H9 (cell line): ENCODE data around the gene P4HA2. TPM values are rescaled to one million over a fixed set of nuclear protein-coding genes. Genes with fewer than 3 reads are reported as not detected.

Experiments used
- DNase-seq: peaks from one replicate; pipeline ENCODE4 v3.0.0-alpha.2; 2017
- H2AFZ ChIP-seq: one replicate; pipeline ENCODE4 v1.6.1; 2013; ENCODE audit warnings: mild to moderate bottlenecking, low read length, control low read depth, moderate library complexity
- H2AK5ac ChIP-seq: 2 replicates; pipeline ENCODE4 v1.6.1; 2013; ENCODE audit warnings: low read length, control low read depth, mixed read lengths; ENCODE audit not compliant: insufficient read length
- H2BK120ac ChIP-seq: one replicate; pipeline ENCODE4 v1.6.1; 2013; ENCODE audit warnings: low read depth, mild to moderate bottlenecking, low read length, control low read depth, inconsistent platforms; ENCODE audit not compliant: poor library complexity, severe bottlenecking
- H2BK12ac ChIP-seq: 2 replicates; pipeline ENCODE4 v1.6.1; 2013; ENCODE audit warnings: low read length, control low read depth, mixed read lengths, low read depth; ENCODE audit not compliant: insufficient read length
- H2BK15ac ChIP-seq: 2 replicates; pipeline ENCODE4 v1.6.1; 2013; ENCODE audit warnings: low read depth, low read length, control low read depth
- H2BK20ac ChIP-seq: one replicate; pipeline ENCODE4 v1.6.1; 2013; ENCODE audit warnings: low read depth, mild to moderate bottlenecking, low read length, control low read depth, inconsistent platforms; ENCODE audit not compliant: poor library complexity, severe bottlenecking
- H2BK5ac ChIP-seq: 2 replicates; pipeline ENCODE4 v1.6.1; 2013; ENCODE audit warnings: low read length, control low read depth, mixed read lengths; ENCODE audit not compliant: insufficient read length
- H3K14ac ChIP-seq: 2 replicates; pipeline ENCODE4 v1.6.1; 2013; ENCODE audit warnings: low read length, control low read depth; ENCODE audit not compliant: insufficient read depth
- H3K18ac ChIP-seq: 2 replicates; pipeline ENCODE4 v1.6.1; 2013; ENCODE audit warnings: low read depth, mild to moderate bottlenecking, mixed read lengths, low read length, control low read depth; ENCODE audit not compliant: insufficient read length
- H3K23ac ChIP-seq: 2 replicates; pipeline ENCODE4 v1.6.1; 2013; ENCODE audit warnings: low read length, control low read depth, mixed read lengths, low read depth; ENCODE audit not compliant: insufficient read length
- H3K23me2 ChIP-seq: 2 replicates; pipeline ENCODE4 v1.6.1; 2013; ENCODE audit warnings: low read depth, mild to moderate bottlenecking, mixed read lengths, low read length, control low read depth; ENCODE audit not compliant: insufficient read length, poor library complexity, severe bottlenecking
- H3K27ac ChIP-seq: 2 replicates; pipeline ENCODE4 v1.5.1; 2013; ENCODE audit warnings: low read length, control low read depth, mixed read lengths, low read depth; ENCODE audit not compliant: insufficient read length
- H3K27me3 ChIP-seq: 2 replicates; pipeline ENCODE4 v1.6.1; 2013; ENCODE audit warnings: low read length, control low read depth, inconsistent platforms; ENCODE audit not compliant: insufficient read depth
- H3K4ac ChIP-seq: 2 replicates; pipeline ENCODE4 v1.6.1; 2013; ENCODE audit warnings: low read depth, mild to moderate bottlenecking, control low read depth, inconsistent platforms, low read length, moderate library complexity
- H3K4me1 ChIP-seq: 2 replicates; pipeline ENCODE4 v1.6.1; 2013; ENCODE audit warnings: low read length, control low read depth, inconsistent platforms; ENCODE audit not compliant: insufficient read depth
- H3K4me2 ChIP-seq: 2 replicates; pipeline ENCODE4 v1.6.1; 2013; ENCODE audit warnings: low read length, control low read depth, mixed read lengths; ENCODE audit not compliant: insufficient read length, insufficient read depth
- H3K56ac ChIP-seq: 2 replicates; pipeline ENCODE4 v1.6.1; 2013; ENCODE audit warnings: low read depth, mild to moderate bottlenecking, mixed read lengths, low read length, control low read depth; ENCODE audit not compliant: insufficient read length
- H3K79me1 ChIP-seq: 2 replicates; pipeline ENCODE4 v1.6.1; 2013; ENCODE audit warnings: low read depth, mild to moderate bottlenecking, moderate library complexity, low read length, control low read depth, inconsistent platforms; ENCODE audit not compliant: insufficient read depth, poor library complexity, severe bottlenecking
- H3K79me2 ChIP-seq: 2 replicates; pipeline ENCODE4 v1.6.1; 2013; ENCODE audit warnings: low read length, control low read depth, inconsistent platforms; ENCODE audit not compliant: insufficient read depth
- H3K9ac ChIP-seq: 2 replicates; pipeline ENCODE4 v1.6.1; 2013; ENCODE audit warnings: low read length, control low read depth, mixed read lengths; ENCODE audit not compliant: insufficient read length; ENCODE audit errors: extremely low read depth
- H3K9me3 ChIP-seq: one replicate; pipeline ENCODE4 v1.6.1; 2013; ENCODE audit warnings: low read depth, low read length, inconsistent platforms; ENCODE audit not compliant: control insufficient read depth
- H3T11ph ChIP-seq: one replicate; pipeline ENCODE4 v1.6.1; 2013; ENCODE audit warnings: mild to moderate bottlenecking, low read length, control low read depth, inconsistent platforms
- H4K20me1 ChIP-seq: one replicate; pipeline ENCODE4 v1.6.1; 2013; ENCODE audit not compliant: control insufficient read depth, insufficient read length, insufficient read depth
- H4K5ac ChIP-seq: 2 replicates; pipeline ENCODE4 v1.6.1; 2013; ENCODE audit warnings: low read depth, mild to moderate bottlenecking, mixed read lengths, low read length, control low read depth; ENCODE audit not compliant: insufficient read length
- H4K8ac ChIP-seq: replicated peaks from 2 replicates; pipeline ENCODE4 v1.6.1; 2013; ENCODE audit warnings: low read length, control low read depth, mixed read lengths, low read depth; ENCODE audit not compliant: insufficient read length
- H4K91ac ChIP-seq: 2 replicates; pipeline ENCODE4 v1.6.1; 2013; ENCODE audit warnings: low read depth, mild to moderate bottlenecking, moderate library complexity, mixed read lengths, low read length, control low read depth; ENCODE audit not compliant: insufficient read length
- H3K27ac Mint-ChIP-seq, 3 experiments: 2 replicates in 2 of 3; 3 replicates in 1 of 3; pipeline ENCODE4 v1.8.0; 2020 to 2021; ENCODE audit warnings: mixed read lengths in 3 of 3, mild to moderate bottlenecking in 1 of 3, moderate library complexity in 1 of 3
- H3K27me3 Mint-ChIP-seq: 2 replicates; pipeline ENCODE4 v1.8.0; 2021; ENCODE audit warnings: low read depth, mild to moderate bottlenecking, moderate library complexity, mixed read lengths
- H3K36me3 Mint-ChIP-seq, 3 experiments: 2 replicates in 2 of 3; 3 replicates in 1 of 3; pipeline ENCODE4 v1.8.0; 2020 to 2021; ENCODE audit warnings: low read depth in 3 of 3, mixed read lengths in 3 of 3; ENCODE audit not compliant: insufficient read depth in 1 of 3
- H3K4me1 Mint-ChIP-seq, 2 experiments: 2 replicates each; pipeline ENCODE4 v1.8.0; 2020; ENCODE audit warnings: mixed read lengths in 2 of 2
- H3K4me3 Mint-ChIP-seq, 2 experiments: 2 replicates in 1 of 2; 3 replicates in 1 of 2; pipeline ENCODE4 v1.8.0; 2020 to 2021; ENCODE audit warnings: mild to moderate bottlenecking in 2 of 2, mixed read lengths in 2 of 2, moderate library complexity in 1 of 2
- H3K9me3 Mint-ChIP-seq, 2 experiments: 2 replicates in 1 of 2; 3 replicates in 1 of 2; pipeline ENCODE4 v1.8.0; 2020; ENCODE audit warnings: mild to moderate bottlenecking in 2 of 2, mixed read lengths in 2 of 2, moderate library complexity in 1 of 2
- WGBS: extraction: QIAGEN DNeasy Blood & Tissue Kit; methylation state at CpG from one replicate; pipeline ENCODE4 v1.1.7; 2013; ENCODE audit warnings: missing lambda C conversion rate, low lambda C conversion rate, mixed read lengths; ENCODE audit not compliant: insufficient read length; ENCODE audit errors: extremely low coverage; 5-methylcytosine and 5-hydroxymethylcytosine counted together
- total RNA-seq: library from RNA; stranded (reverse); gene quantifications from 2 replicates; pipeline ENCODE4 v1.2.1, GENCODE V29; 2021
- TF ChIP-seq, protein P1 (sequence below): fragments of 200-600 bp; sonication (generic); conservative IDR thresholded peaks from 3 replicates; pipeline ENCODE4 v1.8.0; 2021; ENCODE audit warnings: antibody characterized with exemption, mild to moderate bottlenecking

Gene P4HA2
- total RNA-seq, 1 experiment from 2014 or later: 15.3 TPM

GRCh38 chr5:132180134-132180745 is 47.4 kb downstream of the P4HA2 start:
- H3K23me2 ChIP-seq: no peaks in the 10 kb centered on the region
- H3K27ac Mint-ChIP-seq: no peak overlapping the region
- no peak overlapping the region for H4K8ac ChIP-seq
- no peaks in the 10 kb centered on the region; a peak in 1 of 5 replicates for H3K9me3 Mint-ChIP-seq
- no peaks in the 10 kb centered on the region for H3K79me2 ChIP-seq
- H3K4me3 Mint-ChIP-seq: no peak overlapping the region; a peak in 1 of 5 replicates
- no peak overlapping the region for H3K18ac ChIP-seq
- H3K4ac ChIP-seq: no peak overlapping the region
- no CpG with 5 or more reads among the region's 8 CpGs for WGBS
- H3K14ac ChIP-seq: no peak overlapping the region
- no peak overlapping the region for H3K27ac ChIP-seq
- TF ChIP-seq, protein P1, sequence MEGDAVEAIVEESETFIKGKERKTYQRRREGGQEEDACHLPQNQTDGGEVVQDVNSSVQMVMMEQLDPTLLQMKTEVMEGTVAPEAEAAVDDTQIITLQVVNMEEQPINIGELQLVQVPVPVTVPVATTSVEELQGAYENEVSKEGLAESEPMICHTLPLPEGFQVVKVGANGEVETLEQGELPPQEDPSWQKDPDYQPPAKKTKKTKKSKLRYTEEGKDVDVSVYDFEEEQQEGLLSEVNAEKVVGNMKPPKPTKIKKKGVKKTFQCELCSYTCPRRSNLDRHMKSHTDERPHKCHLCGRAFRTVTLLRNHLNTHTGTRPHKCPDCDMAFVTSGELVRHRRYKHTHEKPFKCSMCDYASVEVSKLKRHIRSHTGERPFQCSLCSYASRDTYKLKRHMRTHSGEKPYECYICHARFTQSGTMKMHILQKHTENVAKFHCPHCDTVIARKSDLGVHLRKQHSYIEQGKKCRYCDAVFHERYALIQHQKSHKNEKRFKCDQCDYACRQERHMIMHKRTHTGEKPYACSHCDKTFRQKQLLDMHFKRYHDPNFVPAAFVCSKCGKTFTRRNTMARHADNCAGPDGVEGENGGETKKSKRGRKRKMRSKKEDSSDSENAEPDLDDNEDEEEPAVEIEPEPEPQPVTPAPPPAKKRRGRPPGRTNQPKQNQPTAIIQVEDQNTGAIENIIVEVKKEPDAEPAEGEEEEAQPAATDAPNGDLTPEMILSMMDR: peak; percentile 83
- no peaks in the 10 kb centered on the region for H3K4me1 ChIP-seq
- H2BK12ac ChIP-seq: no peak overlapping the region
- no peaks in the 10 kb centered on the region for H3K9me3 ChIP-seq
- H3K27me3 ChIP-seq: no peaks in the 10 kb centered on the region
- H3K27me3 Mint-ChIP-seq: peaks cover 4% of the 10 kb centered on the region; the same call in 1 of the 2 replicates
- H2BK15ac ChIP-seq: no peak overlapping the region
- H3K23ac ChIP-seq: no peak overlapping the region
- no peak overlapping the region for H3T11ph ChIP-seq
- no peak overlapping the region for H2BK20ac ChIP-seq
- no peak overlapping the region for H2BK120ac ChIP-seq
- H3K9ac ChIP-seq: no peak overlapping the region
- no peaks in the 10 kb centered on the region for H3K79me1 ChIP-seq
- no peak overlapping the region for H4K91ac ChIP-seq
- H3K4me1 Mint-ChIP-seq: peaks cover 11 to 20% of the 10 kb centered on the region in 2 experiments
- H4K5ac ChIP-seq: no peak overlapping the region
- no peak overlapping the region for H2AK5ac ChIP-seq
- no peak overlapping the region for H2BK5ac ChIP-seq
- H3K56ac ChIP-seq: no peak overlapping the region
- H3K36me3 Mint-ChIP-seq: no peaks in the 10 kb centered on the region; a peak in 1 of 7 replicates
- no peaks in the 10 kb centered on the region for H4K20me1 ChIP-seq
- no peak overlapping the region for H3K4me2 ChIP-seq
- DNase-seq: no peak
- no peak overlapping the region for H2AFZ ChIP-seq
